G401 (cell line): ENCODE measurements around the gene ZNF273. TPM values are rescaled to one million over a fixed set of nuclear protein-coding genes. Genes with fewer than 3 reads are reported as not detected.
A peak's percentile ranks its signal among the peaks of the same experiment; 100 is the strongest.
"Not testable (repeated sequence)": the region's sequence is repeated elsewhere in the genome, so short reads cannot be mapped to it uniquely, and the experiment has no call there.

Experiments used
- DNase-seq: peaks from one replicate; pipeline ENCODE4 v3.0.0-alpha.2; 2015; ENCODE audit warnings: low spot score
- in situ Hi-C: cut with HindIII; loops from 2 replicates; pipeline ENCODE4 v1.10.0; 2016; ENCODE audit warnings: low sequenced_read_pairs, mixed read lengths
- total RNA-seq: library from RNA; depleted of rRNA; stranded (reverse); fragments of >200 nt; shearing (Covaris generic); gene quantifications from 2 replicates; pipeline ENCODE4 v1.2.3, GENCODE V29; 2014

Gene ZNF273
- total RNA-seq, 1 experiment from 2014 or later, result 8.8 TPM

- in situ Hi-C loops, result no loop called here
- DNase-seq, result peak; percentile 43
These were observed 15.1 kb upstream of the ZNF273 start for GRCh38 chr7:64887756-64888508.

DNA sequence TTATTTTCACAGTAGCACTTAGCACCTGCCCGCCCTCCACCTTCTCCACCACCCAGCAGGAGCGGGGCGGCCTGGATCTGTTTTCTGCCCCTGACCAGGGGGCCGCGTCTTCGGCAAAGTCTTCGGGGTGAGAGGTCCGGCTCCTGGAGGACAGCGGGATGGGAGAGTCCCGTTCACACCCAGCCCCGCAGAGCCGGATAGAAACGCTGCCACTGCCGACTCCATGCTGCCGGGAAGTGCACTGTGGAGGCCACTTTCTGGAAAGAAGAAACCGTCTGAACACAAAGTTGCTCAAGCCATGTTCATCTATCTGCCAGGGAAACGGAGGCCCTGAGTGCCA, 14.5 kb upstream of the ZNF273 start:
- in situ Hi-C loops, result no loop called here
- peak; percentile 25 for DNase-seq

DNA sequence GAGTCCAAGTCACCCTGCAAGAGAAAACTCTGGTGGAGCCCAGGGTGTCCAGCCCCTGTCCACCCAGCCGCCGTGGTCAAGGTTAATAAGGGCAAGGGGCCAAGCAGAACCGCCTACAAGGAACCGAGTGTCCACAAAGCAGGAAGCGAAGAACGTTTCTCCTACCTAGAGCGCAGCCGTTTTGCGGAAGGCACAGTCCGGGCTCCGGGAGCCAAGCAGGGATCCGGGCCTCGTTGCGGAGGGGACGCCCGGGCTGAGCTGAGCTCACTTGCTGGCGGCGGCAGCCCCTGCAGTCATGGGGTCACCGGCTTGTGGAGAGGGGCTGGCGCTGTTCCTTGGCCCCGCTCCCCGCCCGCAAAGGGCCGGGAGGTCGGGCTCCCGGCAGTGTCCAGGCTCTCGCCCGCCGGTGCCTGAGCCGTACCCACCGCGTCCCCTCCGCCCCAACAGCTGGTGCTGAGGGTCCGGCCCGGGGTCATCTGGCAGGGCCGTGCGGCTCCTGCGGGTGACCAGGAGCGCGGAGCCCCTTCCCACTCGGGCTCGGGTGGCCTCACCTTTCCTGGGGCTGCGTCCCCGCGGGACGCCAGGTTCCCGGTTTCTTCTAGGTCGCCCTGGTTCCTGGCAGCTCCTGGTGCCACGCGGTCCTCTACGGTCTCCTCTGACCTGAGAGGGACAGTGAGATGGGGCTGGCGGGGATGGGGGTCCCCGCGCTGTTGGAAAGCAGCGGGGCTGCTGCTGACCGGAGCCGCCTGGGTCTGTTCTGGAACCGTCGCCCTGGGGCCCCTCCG, 14.0 kb upstream of the ZNF273 start:
- peak; percentile 32 for DNase-seq
- in situ Hi-C loops, result no loop called here

- in situ Hi-C loops, result no loop called here
- DNase-seq, result no peak
These were observed 13.3 kb upstream of the ZNF273 start for GRCh38 chr7:64889686-64890162.

DNA sequence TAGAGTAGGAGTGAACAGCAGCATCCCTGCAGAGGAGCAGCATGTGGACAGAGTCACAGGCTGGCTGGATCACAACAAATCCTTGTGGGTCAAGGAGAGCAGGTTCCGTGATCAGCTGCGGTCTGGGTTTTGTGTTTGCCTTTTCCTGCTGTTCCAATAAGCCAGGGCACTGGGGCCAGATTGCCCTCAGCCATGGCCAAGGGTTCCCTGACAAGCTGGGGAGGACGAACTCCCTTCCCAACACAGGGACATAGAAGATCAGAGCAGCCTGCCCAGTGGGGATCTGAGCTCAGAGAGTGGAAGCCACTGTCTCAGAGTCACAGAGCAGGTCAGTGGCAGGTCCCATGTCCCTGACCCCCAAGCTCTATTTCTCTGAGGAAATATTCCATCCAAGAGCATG, 12.8 kb upstream of the ZNF273 start:
- DNase-seq, result peak; percentile 46
- in situ Hi-C loops, result not testable (repeated sequence)

DNA sequence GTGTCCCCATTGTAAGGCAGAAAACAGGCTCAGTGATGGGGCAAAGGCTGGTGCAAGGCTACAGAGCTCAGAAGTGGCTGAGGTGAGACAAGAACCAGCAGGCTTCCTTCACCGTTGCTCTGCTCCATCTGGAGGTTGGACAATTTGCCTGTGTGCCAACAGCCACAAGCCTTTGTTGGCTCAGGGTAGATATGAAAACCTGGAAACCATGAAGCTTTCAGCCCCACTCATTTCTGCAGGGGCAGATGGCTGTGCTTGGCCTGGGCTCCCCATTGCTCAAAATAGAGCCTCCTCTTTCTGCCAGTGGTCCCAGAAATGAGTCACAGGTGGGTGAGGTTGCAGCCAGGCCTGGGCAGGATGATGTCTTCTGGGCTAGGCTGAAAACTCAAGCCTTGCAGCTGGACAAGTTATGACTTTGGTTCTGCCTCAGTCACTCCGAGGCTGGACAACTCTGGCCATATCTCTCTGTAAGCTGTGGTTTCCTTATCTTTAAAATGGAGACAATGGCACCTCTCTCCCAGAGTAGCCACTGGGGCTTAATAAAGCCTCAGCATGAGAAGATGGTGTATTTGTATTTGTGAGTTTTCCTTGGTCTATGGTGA, 12.2 kb upstream of the ZNF273 start:
- peak; percentile 98 for DNase-seq
- in situ Hi-C loops, result no loop called here

DNA sequence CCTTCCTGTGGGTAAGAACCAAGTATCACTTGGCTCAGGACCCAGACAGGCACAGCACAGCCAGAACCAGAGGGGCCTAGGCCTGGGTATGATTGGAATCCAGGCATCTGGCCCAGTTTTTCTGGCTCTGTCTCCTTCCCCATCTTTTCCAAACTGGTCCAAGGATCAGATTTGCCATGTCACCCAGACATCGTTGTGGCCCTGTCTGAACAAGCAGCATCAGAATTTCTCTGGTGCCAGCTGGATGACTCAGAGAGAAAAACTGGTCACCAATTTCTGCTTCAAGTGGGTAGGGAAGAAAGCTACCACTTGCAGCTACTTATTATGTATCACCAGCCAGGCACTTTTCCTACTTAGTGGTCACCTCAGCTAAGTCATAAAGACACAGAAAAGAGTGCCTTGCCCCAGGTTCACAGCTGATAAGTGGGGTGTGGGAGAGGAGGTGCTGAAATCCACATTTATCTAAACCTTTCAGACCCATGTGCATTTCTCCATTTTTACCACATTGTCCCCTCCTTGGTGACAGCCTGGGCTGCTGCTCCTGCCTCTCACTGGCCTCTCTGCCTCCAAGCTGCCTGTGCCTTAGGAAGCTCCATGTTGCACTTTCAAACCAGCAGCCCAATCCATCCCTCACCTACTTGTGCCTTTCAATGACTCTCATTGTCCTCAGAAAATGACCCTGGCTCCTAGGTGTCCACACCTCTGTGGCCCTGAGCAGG, 11.6 kb upstream of the ZNF273 start:
- in situ Hi-C loops, result not testable (repeated sequence)
- DNase-seq, result peak; percentile 57

DNA sequence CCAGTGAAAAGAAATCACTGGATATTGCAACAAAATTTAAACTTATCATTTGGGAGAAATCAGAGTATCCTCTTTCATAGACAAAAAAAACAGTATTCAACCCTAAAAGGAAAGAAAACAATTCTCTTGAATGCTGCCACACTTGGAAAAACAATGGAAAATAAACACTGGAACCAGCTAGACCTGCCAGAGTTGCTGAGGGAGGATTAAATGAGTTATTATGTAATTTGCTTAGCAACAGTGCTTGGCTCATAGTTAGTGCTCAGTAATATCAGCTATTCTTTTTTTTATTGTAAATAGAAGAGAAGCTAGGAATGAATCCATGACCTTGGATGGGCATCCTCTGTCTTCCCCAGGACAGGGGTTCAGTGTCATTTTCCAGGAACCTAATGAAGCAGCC, 11.0 kb upstream of the ZNF273 start:
- in situ Hi-C loops, result no loop called here
- DNase-seq, result no peak

- no peak for DNase-seq
- in situ Hi-C loops, result no loop called here
These were observed 10.3 kb upstream of the ZNF273 start for GRCh38 chr7:64892666-64893309.

DNA sequence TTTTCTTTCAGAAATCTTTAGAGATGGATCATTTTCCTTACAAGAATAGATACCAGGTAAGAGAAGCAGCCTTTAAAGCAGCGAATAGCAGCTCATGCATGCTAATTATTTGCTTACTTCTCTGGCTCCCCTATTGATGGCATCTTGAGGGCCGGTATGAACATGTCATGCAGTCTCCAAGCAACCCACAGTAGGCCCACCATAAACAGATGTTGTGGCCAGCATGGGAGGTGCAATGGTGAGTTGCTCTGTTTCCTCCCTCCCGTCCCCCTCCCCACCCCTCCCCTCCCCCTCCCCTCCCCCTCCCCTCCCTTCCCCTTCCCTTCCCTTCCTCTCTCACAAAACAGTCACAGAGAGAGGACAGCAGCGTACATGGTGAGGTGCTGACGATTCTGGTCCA, 9.7 kb upstream of the ZNF273 start:
- DNase-seq, result no peak
- in situ Hi-C loops, result no loop called here

- DNase-seq, in situ Hi-C loops: not testable (repeated sequence)
These were observed 640 bp upstream of the ZNF273 start for GRCh38 chr7:64902461-64902805.

DNA sequence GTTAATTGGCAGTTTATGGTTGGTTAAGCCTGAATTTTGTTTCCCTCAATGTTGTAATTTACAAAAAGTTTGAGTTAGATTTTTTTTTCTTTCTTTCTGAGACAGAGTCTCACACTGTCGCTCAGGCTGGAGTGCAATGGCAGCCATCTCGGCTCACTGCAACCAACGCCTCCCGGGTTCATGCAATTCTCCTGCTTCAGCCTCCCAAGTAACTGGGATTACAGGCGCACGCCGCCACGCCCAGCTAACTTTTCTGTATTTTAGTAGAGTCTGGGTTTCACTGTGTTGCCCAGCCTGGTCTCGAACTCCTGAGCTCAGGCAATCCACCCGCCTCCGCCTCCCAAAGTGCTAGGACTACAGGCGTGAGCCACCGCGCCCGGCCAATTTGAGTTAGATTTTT, 935 bp downstream of the ZNF273 start:
- no peak for DNase-seq
- in situ Hi-C loops, result no loop called here

DNA sequence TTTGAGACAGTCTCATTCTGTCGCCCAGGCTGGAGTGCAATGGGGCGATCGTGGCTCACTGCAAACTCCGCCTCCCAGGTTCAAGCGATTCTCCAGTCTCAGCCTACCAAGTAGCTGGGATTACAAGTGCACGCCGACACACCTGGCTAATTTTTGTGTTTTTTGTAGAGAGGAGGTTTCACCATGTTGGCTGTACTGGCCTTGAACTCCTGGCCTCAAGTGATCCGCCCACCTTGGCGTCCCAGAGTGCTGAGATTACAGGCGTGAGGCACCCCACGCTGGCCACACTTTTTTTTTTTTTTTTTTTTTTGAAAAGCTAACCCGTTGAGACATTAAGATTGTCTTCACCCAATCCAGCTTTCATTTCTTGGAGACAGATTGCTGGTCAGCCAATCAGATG, 2.1 kb downstream of the ZNF273 start:
- no peak for DNase-seq
- in situ Hi-C loops, result no loop called here

DNA sequence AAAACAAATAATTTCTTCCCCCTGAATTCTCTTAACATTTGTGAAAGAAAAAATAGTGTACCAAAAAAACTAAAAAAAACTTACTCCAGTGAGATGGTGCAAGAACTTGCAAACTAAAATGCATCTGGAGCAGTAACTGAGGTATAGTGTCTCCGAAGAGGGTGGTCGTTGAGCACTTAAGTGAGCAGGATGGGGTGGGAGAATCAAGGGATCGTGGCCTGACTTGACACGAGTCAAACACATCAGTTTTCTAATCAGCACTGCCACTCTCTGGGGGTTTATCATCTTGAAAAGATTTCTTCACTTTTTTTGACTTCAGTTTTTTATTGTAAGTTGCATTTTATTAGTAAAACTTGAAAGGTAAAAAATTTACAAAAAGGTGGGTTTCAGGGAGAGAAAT, 2.5 kb downstream of the ZNF273 start:
- in situ Hi-C loops, result no loop called here

DNA sequence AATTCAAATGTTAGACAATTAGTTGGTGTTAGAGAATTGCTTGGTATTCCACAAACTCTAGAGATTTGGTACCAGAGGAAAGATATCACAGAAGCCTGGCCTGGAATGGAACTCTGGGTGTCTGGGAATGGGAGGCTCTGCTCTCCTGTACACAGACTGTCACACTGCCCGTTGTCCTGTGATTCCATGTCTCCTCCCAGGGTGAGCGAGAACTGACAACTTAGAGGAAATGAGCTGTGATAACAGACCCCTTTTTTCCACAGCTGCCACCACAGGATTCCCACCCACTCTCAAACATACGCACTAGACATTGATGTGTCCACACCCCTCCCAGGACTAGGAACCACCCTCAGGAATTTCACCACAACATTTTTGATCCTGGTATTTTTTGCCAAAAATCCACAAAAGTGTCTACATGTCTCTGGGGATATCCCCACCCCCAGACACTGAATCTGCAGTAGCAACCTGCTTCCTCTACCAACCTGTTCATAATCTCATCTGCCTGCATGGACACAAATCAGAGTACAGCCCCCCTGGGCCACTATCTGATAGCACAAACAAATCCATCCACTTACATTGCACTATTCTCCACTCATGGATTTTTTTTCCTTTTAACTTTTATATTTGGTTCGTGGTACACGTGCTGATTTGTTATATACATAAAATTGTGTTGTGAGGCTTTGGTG, 4.7 kb downstream of the ZNF273 start:
- in situ Hi-C loops, result no loop called here
- no peak for DNase-seq

More for the DNA sequence above, 2.5 kb downstream of the ZNF273 start:
- no peak for DNase-seq

DNA sequence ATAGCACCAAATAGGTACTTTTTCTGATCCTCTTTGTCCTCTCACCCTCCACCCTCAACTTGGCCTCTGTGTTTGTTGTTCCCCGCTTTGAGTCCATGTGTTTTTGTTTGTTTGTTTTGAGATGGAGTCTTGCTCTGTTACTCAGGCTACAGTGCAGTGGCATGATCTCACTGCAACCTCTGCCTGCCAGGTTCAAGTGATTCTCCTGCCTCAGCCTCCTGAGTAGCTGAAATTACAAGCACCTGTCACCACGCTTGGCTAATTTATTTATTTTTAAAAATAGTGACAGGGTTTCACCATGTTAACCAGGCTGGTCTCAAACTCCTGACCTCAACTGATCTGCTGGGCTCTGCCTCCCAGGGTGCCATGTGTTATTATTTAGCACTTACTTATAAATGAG, 5.3 kb downstream of the ZNF273 start:
- in situ Hi-C loops, result no loop called here

DNA sequence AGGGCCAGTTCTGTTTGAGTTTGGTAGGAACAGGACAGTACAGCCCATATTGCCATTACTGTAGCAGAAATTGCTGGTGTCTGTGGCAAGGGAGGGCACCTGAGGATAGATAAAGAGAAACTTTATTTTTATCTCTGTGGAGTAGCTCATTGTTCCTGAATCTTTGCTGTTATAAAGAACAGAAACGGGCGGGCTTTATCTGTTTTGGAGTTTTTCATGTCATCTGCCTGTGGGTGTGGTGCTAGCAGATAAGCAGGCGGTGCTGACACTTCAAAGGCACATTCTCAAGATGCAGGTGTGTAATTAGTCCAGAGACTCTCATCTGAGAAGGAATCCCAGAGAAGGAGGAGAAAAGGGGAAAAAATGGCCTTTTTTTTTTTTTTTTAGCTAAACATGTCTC, 11.5 kb downstream of the ZNF273 start:
- no peak for DNase-seq
- in situ Hi-C loops, result no loop called here

More for the DNA sequence above, 5.3 kb downstream of the ZNF273 start:
- no peak for DNase-seq

DNA sequence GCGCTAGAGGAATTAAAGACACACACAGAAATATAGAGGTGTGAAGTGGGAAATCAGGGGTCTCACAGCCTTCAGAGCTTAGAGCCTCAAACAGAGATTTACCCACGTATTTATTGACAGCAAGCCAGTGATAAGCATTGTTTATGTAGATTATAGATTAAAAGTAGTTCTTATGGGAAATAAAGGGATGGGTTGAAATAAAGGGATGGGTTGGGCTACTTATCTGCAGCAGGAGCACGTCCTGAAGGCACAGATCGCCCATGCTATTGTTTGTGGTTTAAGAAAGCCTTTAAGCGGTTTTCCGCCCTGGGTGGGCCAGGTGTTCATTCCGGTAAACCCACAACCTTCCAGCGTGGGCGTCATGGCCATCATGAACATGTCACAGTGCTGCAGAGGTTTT, 12.2 kb downstream of the ZNF273 start:
- DNase-seq, in situ Hi-C loops: not testable (repeated sequence)
